ENCODE measurements around the gene UTS2R.

DNA sequence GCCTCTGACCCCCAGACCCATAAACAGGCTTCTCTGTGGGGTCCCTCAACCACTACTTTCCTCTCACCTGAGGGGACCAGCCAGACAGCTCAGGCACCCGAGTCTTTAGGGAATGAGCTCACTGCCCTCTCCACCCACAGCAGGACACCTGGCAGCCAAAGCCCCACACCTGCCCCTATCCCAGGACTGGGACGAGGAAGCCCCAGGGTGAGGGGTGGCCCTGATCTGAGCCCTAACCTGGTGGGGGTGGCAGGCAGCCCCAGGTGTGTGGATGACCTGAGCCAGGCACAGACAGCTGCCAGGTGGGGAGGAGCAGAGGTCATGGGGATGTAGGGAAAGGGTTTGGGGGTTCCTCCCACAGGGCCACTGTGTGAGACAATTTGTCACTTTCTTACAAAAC lies 14.2 kb upstream of the UTS2R start:
- TF ChIP-seq, protein P1, sequence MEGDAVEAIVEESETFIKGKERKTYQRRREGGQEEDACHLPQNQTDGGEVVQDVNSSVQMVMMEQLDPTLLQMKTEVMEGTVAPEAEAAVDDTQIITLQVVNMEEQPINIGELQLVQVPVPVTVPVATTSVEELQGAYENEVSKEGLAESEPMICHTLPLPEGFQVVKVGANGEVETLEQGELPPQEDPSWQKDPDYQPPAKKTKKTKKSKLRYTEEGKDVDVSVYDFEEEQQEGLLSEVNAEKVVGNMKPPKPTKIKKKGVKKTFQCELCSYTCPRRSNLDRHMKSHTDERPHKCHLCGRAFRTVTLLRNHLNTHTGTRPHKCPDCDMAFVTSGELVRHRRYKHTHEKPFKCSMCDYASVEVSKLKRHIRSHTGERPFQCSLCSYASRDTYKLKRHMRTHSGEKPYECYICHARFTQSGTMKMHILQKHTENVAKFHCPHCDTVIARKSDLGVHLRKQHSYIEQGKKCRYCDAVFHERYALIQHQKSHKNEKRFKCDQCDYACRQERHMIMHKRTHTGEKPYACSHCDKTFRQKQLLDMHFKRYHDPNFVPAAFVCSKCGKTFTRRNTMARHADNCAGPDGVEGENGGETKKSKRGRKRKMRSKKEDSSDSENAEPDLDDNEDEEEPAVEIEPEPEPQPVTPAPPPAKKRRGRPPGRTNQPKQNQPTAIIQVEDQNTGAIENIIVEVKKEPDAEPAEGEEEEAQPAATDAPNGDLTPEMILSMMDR (IDR thresholded peaks at IDR 0.05; ENCODE audit: poor library complexity, severe bottlenecking) = no peak
- TF ChIP-seq RAD21 (conservative IDR thresholded peaks at IDR 0.05) (no peak), POLR2AphosphoS5 (IDR thresholded peaks at IDR 0.05) (no peak), EP300 (conservative IDR thresholded peaks at IDR 0.05; ENCODE audit: poor library complexity, severe bottlenecking) (no peak)
